KOPT-K1 (cell line): ENCODE results near the gene MAEA.

Source experiments
- H3K27ac ChIP-seq: fragments of 200-600 bp; sonication (generic); 2 replicates; pipeline ENCODE4 v1.5.1; 2016; ENCODE audit warnings: antibody characterized with exemption, mild to moderate bottlenecking, low read depth, low read length; ENCODE audit not compliant: poor library complexity, severe bottlenecking
- H3K36me3 ChIP-seq: fragments of 200-600 bp; sonication (generic); 2 replicates; pipeline ENCODE4 v1.5.1; 2017; ENCODE audit warnings: antibody characterized with exemption, mild to moderate bottlenecking, low read length, moderate library complexity; ENCODE audit not compliant: insufficient read depth
- H3K9me3 ChIP-seq: fragments of 200-600 bp; sonication (generic); 2 replicates; pipeline ENCODE4 v1.5.1; 2017; ENCODE audit warnings: antibody characterized with exemption, low read length, mild to moderate bottlenecking; ENCODE audit not compliant: insufficient read depth, poor library complexity, severe bottlenecking

The MAEA gene

DNA sequence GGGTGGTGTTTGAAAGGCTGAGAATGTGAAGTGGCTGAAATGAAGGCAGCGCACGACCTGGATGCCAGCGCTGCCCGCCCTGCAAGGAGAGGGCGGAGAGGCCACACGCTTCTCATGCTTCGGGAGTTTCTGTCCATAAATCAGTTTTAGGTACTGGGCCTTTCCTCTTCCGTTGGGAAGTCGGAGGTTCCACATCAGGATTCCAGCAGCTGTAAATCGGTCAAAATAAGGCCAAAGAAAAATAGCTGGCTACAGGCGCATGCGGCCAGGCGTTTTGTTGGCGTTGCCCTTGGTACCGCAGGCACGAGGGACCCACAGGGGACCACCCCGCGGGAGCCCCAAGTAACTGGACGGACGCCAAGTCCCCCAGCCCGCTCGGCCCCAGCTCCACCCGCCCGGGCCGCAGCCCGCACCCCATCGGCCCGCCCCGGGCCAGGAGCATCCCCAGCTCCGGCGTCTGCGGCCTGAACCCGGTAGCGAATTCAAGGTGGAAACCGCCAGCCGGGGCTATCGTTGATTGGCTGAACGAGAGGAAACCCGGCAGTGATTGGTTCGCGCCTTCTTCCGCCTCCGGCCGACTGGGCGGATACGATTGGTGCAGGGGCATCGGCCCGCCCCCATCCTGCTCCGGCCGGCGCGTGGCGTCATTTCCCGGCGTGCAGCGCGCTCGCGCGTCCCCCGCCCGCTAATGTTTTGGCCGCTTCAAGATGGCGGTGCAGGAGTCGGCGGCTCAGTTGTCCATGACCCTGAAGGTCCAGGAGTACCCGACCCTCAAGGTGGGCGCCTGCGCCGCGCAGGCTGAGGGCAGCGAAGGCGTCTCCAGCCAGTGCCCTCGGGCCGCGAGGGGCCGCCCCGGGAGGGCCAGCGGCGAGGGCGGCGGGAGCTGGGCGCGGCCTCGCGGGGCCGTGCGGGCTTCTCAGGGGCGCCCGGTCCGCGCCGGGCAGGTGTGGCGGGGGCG lies at the start of gene MAEA:
Gene MAEA, plus strand, starts transcription at position 685 of the 958 bp plus-strand sequence. Its CDS starts 23 bp downstream, at position 708.
- Histone ChIP-seq H3K27ac (peak within 1 kb of the TSS; percentile 85), H3K36me3 (peaks cover 9% of the 10 kb centered on the region; the same call in 1 of the 2 replicates), H3K9me3 (peaks cover 20% of the 10 kb centered on the region)

DNA sequence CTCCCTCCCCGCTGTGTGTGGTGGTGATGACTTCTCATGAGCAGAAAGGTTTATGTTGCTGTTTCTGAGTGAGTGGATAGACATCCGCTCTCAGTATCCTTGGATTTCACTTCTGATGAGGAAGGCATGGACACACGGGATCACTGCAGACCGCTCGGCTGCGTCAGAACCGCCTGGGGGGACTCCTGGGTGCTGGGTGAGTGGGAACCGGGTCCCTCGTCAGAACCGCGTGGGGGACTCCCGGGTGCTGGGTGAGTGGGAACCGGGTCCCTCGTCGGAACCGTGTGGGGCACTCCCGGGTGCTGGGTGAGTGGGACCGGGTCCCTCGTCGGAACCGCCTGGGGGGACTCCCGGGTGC lies 49.8 kb upstream of the MAEA start:
- H3K36me3 ChIP-seq = peaks cover 84% of the 10 kb centered on the region
- no peaks in the 10 kb centered on the region for H3K9me3 ChIP-seq
- H3K27ac ChIP-seq = no peak overlapping the region

DNA sequence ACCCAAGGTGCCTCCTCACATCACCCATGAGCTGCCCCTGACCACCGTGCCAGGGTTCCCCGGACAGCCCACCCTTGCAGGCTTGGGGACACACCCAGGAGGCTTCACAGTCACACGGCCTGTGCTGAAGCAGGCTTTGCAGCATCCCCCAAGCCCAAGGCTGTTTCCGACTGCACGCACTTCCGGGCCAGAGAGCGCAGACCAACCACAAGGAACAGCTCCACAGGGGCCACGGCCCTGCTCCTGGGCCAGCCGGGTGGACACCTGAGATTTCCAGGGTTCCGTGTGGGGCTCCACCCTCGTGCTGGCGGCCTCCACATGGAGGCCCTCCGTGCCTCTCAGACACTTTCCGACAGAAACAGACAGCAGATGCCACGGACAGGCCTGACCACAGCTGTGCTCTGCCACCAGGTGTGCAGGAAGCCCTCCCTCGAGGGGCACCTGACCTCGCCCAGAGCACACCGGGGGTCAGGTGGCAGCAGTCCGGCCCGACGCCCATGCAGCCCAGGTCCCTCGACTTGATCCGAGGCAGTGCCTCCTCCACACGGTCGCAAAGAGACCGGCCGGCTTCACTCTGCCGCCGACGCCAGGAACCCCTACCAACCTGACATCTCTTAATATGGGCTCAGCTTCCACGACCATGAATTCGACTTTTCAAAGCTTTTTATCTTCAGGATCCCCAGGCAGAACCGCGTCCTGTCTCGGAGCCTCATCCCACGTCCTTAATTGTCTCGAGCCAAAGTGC lies 48.8 kb upstream of the MAEA start:
- Histone ChIP-seq H3K9me3 (no peaks in the 10 kb centered on the region), H3K27ac (no peak overlapping the region), H3K36me3 (peaks cover 76% of the 10 kb centered on the region)

DNA sequence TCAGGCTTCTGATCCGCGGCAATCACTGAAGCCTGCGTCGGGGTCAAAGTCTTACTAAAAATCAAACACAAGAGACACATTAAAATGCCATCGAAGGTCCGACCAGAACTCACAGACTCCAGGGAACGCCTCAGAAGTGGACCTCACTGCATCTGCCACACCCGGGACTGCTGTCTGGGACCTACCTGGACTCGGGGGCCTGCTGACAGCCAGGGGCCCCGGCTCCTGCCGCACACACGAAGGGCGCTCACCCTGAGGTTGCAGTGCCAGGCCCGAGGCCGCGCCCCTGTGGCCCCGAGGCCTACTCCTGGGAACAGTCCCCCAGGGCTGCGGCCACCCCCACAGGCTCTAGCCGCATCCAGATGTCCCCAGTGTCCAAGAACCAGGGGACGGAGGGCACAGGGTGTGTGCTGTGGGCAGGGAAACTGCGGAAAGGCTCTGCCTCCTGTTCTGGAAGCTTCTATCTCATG lies 48.2 kb upstream of the MAEA start:
- H3K36me3 ChIP-seq = peaks cover 76% of the 10 kb centered on the region
- no peak overlapping the region for H3K27ac ChIP-seq
- no peaks in the 10 kb centered on the region for H3K9me3 ChIP-seq

DNA sequence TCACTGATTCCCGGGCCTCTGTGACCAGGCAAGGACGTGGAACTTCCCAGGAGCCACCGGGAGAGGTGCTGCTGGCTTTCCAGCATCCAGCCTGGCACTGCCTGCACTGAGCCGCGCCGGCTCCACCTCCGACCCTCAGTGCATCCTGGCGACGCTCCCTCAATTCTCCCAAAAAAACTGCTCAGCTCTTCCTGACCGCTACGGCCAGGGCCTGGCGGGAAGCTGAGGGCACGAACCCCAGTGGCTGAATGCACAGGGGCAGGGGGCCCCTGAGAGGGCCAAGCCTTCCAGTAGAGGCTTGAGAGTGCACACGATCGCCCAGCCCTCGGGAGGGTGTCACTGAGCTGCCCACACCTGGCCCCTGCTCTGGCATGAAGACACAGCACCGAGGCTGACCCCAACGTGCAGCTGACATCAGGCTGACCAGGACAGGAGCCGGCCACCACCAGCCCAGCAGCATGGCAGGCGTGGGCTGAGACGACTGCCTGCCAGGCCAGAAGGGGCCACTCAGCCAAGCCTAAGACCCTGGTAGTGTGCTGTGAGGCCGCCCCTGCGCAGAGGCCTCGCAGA lies 47.7 kb upstream of the MAEA start:
- Histone ChIP-seq H3K9me3 (no peaks in the 10 kb centered on the region), H3K36me3 (peaks cover 70% of the 10 kb centered on the region), H3K27ac (no peak overlapping the region)

DNA sequence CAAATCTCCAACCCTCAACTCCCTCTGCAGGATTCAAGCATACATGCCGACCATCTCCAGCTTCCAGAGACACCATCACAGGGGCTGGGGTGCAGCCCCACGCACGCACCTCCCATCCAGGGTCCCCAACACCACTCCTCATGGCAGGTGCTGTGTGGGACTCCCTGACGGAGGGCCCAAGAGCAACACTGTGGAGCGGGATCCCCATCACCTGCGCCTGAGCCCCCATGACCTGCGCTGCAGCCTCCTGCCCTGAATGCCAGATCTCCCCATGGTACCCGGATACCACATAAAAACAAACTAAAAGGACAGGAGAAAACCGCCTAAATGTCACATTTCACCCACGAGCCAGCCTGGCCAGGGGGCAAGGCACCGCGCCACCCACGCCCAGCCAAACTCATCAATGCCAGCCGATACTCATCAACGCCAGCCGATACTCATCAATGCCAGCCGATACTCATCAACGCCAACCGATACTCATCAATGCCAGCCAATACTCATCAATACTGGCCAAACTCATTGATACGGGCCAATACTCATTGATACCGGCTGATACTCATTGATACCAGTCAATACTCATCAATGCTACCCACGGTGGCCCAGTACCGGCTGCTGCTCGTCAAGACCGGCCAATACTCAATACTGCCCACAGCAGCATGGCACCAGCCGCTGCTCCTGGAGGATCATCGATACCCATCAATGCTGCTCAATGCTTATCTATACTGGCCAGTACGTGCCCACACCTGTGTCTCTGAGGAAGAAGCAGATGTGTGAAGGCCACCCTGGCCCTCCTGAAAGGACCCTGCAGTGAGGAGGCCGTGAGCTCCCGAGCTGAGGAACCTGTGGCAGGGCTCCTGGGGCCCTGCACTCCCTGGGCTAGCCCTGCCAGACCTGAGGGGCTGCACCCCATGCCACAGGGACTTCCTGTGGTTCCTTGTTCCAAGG lies 46.9 kb upstream of the MAEA start:
- Histone ChIP-seq H3K9me3 (no peaks in the 10 kb centered on the region), H3K36me3 (peaks cover 63% of the 10 kb centered on the region), H3K27ac (no peak overlapping the region)

DNA sequence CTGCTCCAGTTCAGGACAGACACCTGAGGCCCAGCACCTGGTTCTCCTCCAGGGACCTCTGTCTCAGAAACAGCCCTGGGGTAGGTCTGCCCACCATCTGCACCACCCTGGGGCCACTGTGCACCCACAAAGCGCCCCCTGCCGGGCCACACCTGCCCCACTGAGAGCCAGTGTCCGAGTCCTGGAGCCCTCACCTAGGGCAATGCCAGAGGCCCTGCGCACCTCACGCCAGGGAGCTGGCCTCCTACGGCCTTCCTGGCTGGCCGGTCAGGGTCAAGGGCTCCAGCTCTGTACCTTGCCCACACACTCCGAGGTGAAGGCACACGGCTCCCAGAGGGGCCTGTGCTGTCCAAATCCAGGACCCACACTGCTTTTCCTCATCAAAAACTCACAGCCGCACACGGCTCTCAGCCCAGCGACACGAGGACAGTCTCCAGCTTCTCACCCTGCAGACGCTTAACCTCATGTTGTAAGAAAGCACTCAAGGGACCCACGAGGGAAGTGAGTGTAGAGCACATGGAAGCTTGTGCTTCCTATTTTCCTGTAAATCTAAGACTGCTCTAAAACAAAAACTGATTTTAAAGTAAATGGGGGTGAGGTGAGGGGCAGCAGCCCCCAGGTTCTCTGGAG lies 46.1 kb upstream of the MAEA start:
- Histone ChIP-seq H3K9me3 (no peaks in the 10 kb centered on the region), H3K27ac (no peak overlapping the region), H3K36me3 (peaks cover 55% of the 10 kb centered on the region)

DNA sequence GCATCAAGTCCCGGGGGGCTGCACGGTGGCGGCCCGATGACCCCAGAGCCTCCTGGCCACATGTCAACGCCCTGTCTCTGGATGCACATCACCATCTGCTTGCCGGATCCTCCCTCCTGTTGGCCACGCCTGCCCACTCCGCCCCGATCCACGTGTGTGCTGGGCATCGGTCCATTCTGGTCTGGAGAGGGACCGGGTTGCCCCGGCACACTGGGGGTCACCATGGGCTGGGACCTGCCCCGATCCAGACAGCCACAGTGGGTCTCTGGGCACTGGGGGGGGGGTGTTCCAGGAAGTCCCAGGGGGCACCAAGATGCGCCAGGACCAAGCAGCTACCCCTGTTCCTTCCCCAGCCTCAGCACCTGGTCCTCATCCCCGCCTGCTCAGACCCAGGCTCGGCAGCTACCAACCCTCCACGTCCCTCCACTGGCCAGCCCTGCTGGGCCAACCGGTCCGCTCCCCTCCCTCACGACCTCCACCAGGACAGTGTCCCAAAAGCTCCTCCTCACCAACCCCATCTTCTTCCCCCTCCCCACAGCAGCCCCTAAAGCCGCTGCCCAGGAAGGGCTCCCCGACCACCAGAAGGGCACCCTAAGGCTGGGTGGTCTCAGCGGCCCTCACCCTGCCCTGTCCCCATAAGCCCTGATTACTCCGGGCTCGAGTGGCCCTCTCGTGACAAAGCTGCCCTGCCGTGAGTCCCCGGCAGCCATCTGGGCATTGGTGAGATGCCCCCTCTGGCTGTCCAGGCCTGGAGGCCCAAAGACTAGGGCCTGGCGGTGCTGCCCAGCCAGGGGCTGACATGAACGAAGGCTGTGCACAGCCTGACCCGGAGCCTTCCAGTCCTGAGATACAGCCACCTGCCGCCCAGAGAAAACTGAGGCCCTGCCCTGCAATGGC lies 45.4 kb upstream of the MAEA start:
- no peak overlapping the region for H3K27ac ChIP-seq
- no peaks in the 10 kb centered on the region for H3K9me3 ChIP-seq
- H3K36me3 ChIP-seq = peaks cover 47% of the 10 kb centered on the region

DNA sequence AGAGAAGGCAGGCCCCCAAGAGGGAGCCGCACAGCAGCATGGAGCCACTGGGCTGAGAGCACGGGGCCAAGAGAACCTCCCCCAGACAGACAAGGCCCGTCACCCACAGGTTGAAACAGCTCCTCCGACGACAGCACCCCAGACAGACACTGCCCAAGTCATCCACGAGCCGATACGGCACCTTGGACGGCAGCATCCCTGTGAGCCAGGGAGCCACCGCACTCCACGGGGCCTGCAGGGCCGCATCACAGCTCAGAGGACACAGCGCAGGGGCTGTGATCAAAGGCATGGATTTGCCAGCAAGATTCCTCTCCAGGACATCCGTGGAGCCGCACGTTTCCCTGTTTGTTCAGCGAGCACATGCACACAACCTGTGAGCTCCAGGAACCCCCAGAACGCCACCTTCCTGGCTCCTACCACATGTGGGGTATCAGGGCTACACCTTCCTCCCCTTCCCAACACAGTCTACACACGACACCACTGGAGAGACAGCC lies 44.7 kb upstream of the MAEA start:
- Histone ChIP-seq H3K27ac (no peak overlapping the region), H3K36me3 (peaks cover 40% of the 10 kb centered on the region), H3K9me3 (no peaks in the 10 kb centered on the region)

DNA sequence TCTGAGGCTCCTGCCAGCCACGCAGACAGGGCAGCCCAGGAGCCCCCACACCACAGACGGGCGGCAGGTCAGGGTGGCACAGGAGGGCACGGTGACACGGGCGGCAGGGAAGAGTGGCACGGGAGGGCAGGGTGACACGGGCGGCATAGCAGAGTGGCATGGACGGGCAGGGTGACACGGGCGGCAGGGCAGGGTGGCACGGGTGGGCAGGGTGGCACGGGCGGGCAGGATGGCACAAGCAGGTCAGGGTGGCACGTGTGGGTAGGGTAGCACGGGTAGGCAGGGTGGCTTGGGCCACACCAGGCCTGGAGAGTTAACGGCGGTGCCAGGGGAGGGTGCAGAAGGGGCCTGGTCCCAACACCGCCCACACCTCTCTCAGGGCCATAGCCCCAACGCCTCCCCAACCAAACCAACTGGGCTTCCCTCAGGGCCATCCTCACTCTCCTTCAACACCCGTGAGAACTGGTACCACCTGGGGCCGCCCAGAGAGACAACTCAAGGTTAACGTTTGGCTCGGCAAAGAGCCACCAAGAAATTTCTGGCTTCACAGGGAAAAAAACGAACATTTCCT lies 44.1 kb upstream of the MAEA start:
- H3K36me3 ChIP-seq = peaks cover 35% of the 10 kb centered on the region
- H3K9me3 ChIP-seq = peaks cover 3% of the 10 kb centered on the region
- H3K27ac ChIP-seq = peak overlapping the region; percentile 98

DNA sequence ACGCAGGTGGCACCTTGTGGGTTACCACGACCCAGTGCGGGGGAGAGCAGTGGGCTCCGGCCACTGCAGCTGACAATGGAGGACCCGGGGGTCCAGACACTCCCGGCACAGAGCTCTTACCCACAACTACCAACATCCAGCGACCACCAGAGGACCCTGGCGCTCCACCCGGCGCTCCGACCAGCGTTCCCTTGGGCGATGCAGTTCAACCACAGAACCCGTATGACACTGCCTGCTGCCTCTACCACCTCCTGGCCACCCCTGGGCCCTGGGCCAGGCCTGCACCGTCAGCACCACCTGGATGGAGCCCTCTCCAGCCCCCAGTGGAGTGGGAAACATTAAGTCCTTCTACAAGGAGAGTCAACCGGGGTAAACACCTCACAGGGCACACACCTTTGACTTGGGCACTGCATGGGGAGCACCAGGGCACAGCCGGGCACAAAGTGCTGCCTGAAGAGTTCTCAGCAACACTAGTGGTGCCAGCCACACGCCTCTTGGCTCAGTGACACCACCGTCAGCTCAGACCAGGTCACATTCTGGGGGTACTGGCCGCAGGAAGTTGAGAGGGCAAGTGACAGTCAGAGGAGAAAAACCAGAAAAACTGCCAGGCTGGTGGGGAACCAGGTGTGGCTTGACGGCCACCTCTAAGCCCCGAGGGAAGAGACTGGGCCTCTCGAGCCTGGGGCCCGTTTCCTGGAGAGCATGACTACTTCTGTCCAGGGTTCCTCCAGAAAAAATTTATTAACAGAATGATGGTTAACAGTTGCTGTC lies 43.4 kb upstream of the MAEA start:
- Histone ChIP-seq H3K36me3 (peaks cover 34% of the 10 kb centered on the region), H3K9me3 (peaks cover 10% of the 10 kb centered on the region), H3K27ac (peak overlapping the region; percentile 98)
